Femur (tissue), 1 donor: ENCODE measurements around the gene HS2ST1.
"Not testable (repeated sequence)": the region's sequence is repeated elsewhere in the genome, so short reads cannot be mapped to it uniquely, and the experiment has no call there.

Experiments used
- DNase-seq: peaks from one replicate; pipeline ENCODE4 v3.0.0-alpha.2; 2017

HS2ST1 gene

DNA sequence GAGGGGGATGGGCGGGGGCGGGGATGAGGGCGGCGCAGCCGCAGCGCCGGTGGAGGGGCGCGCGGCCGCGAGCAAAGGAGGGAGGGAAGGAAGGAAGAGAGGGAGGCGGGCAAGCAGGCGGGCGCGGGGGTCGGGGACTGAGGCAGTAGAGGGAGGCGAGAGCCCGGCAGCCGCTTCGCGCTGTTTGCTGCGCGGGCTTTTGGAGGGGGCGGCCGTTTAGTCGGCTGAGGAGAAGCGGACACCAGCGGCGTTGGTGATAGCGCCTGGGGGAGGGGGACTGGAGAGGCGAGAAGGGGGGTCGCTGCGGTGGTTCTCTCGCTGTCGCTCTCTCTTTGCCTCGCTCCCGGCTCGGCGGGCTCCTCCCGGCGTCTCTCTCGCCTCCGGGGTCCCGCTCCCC, at the start of gene HS2ST1:
TSS of gene HS2ST1 (plus strand) at position 35 of the 397 bp plus-strand sequence.
- no peak for DNase-seq

DNA sequence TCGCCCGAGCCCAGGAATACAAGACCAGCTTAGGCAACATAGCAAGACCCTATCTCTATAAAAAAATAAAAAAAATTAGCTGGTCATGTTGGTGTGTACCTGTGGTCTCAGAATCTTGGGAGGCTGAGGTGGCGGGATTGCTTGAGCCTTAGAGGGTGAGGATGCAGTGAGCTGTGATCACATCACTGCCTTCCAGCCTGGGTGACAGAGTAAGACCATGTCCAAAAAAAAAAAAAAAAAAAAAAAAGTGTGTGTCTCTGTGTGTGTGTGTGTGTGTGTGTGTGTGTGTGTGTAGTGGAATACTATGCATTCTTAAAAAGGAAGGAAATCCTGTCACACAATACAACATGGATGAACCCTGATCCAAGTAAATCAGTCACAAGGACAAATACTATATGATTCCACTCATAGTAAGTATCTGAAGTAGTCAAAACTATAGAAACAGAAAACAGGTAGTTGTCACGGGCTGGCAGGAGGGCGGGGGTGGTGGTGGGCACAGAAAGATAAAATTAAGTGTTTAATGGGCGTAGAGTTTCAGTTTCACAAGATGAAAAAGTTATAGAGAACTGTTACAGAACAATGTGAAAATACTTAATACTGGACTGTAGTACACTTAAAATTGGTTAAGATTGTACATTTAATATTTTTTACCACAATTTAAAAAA, 48.3 kb upstream of the HS2ST1 start:
- DNase-seq, result no peak

DNA sequence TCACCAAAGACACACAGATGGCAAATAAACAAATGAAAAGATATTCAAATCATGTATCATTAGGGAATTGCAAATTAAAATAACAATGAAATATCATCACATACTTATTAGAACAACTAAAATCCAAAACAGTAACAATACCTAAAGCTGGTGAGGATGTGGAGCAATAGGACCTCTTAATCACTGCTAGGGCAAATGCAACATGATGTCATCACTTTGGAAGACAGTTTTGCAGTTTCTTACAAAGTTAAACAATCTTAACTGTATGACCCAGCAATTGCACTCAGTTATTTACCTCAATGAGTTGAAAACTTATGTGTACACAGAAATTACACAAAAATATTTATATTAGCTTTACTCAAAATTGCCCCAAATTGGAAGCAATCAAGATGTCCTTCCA, 47.8 kb upstream of the HS2ST1 start:
- DNase-seq, result no peak

DNA sequence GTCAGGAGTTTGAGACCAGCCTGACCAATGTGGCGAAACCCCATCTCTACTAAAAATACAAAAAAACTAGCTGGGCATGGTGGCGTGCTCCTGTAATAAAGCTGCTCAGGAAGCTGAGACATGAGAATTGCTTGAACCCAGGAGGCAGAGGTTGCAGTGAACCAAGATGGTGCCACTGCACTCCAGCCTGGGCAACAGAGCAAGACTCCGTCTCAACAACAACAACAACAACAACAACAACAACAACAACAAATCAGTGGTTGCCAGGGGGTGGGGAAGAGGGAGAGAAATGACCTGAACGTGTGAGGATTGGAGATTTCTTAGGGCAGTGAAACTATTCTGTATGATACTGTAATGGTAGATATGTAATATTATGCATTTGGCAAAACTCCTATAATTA, 47.2 kb upstream of the HS2ST1 start:
- DNase-seq, result not testable (repeated sequence)

DNA sequence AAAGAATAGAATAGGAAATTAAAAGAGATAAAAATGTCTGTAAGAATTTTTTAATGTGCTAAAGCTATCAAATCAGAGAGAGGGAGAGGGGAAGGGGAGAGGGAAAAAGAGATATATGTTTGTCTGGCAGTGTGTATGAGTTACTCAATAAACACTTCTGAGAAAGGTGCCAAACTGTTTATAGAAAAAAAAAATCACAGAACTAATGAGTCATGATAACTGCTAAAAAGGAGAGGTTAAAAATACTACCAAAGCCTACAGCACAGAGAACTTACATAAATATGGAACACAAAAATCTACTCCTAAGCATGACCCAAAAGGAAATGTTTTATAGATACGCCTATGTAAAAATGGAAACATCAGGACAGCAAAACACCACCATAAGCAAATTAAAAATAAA, 46.0 kb upstream of the HS2ST1 start:
- no peak for DNase-seq

DNA sequence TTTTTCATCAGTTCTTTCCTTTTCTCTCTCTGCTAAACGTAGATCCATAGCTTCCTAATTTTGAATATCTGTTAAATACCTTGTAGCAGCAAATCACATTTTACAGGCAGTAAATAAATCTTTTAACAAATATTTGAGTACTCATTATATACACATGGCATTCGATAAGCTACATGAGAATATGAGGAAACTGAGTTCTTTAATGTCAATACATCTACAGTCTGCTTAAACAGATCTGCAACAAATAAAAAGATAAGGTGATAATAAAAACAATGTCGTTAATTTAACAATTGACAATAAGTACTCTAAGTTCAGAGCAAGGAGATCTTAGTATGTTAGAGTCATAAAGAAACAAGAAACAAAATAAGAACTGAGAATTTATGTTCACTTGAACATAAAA, 43.4 kb upstream of the HS2ST1 start:
- DNase-seq, result no peak

DNA sequence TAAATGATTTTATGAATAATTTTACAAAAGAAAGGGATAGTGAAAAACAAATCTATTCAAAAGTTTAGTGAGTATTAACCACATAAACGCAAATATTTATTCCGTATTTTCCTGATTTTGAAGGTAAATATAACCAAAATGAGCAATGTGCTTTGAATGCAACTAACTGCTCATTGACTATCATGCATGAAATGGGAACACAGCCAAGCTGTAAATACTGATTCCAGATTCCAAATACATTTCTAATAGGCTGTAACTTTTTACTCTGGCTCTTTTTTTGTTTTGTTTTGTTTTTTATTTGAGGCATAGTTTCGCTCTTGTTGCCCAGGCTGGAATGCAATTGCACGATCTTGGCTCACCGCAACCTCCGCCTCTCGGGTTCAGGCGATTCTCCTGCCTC, 42.3 kb upstream of the HS2ST1 start:
- no peak for DNase-seq

DNA sequence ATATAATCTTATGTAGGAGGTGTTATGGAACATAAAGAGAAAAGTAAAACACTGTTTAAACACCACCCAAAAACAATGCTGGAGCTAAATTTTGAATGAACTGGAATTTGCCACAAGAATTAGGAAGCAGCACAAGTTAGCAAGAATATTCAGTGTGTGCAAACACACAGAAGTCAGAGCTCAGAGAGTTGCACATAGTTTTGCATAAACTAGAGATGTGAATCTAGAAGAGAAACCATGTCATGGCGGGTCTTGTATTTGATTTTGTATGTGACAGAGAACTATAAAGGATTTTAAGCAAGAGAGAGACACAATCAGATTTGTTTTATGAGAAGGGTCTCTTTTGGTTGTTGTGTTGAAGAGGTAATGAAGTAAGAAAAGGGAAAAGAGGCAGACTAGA, 38.7 kb upstream of the HS2ST1 start:
- no peak for DNase-seq

DNA sequence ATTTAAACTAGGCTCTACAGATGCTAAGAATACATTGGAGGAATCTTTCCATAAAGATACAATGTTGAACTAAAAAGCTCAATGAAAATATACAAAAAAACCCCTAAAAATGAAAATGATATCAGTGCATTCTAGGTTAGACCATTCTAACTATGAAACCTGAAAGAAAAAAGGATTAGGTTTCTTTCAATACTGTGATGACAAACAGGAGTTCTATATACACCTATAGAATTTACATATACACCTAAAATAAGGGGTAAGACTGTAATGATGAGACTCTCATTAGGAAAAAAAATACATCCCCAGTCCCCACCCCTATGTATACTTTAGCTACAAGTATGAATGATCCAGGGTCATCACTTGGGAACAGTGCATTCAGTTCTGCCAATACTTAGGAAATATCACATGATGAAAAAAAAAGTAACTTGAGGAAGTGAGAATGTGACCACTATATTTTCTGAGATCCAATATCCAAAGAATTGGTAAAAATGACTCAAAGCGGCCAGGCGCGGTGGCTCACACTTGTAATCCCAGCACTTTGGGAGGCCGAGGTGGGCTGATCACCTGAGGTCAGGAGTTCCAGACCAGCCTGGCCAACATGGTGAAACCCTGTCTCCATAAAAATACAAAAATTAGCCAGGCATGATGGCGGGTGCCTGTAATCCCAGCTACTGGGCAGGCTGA, 26.8 kb upstream of the HS2ST1 start:
- no peak for DNase-seq

DNA sequence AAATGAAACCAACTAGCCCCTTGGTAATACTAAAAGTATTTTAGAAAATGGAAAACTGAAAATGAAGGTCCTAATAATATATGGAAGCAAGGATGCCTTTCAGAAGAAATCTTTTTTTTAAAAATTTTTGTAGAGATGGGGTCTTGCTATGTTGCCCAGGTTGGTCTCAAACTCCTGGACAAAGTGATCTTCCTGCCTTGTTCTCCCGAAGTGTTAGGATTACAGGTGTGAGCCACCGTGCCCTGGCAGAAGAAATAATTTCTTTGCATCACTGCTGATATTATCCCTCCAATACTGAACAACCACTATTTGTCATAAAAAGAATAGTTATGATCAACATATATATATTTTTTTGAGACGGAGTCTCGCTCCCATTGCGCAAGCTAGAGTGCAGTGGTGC, 26.1 kb upstream of the HS2ST1 start:
- no peak for DNase-seq

DNA sequence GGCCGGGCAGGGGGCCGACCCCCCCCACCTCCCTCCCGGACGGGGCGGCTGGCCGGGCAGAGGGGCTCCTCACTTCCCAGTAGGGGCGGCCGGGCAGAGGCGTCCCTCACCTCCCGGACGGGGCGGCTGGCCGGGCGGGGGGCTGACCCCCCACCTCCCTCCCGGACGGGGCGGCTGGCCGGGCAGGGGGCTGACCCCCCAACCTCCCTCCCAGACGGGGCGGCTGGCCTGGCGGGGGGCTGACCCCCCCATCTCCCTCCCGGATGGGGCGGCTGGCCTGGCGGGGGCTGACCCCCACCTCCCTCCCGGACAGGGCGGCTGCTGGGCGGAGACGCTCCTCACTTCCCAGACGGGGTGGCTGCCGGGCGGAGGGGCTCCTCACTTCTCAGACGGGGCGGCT, 15.0 kb upstream of the HS2ST1 start:
- DNase-seq, result not testable (repeated sequence)

DNA sequence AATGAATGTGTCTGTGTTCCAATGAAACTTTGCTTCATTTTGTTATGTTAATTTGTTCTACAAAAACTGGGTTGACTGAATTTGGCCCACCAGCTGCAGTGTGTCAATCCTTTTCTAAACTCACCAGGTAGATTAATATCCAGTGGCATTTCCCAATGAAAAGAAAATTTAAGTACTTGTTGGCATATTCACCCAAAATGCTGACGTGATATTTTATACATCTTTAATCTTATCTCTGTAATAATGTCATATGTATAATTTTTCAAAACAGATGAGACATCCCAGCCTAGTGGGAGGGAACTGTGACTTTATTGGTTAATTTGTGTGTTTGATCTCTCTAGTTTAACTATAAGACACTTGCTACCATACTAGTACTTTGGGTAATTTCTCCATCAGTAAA, 8.6 kb upstream of the HS2ST1 start:
- DNase-seq, result no peak

DNA sequence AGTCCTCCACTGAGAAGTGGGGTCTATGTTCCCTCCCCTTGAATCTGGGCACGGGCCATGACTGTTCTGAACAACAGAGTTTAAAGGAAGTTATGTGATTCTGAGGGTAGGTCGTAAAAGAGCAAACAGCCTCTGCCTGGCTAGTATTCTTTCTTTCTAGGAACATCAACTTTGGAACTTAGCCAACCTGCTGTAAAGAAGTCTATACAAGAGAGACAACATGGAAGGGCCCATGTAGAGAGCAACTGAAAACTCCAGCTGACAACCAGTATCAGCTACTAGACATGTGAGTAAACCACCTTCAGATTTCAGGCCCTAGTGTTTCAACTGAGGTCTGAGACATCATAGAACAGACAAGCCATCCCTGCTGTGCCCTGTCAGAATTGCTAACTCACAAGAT, 8.0 kb upstream of the HS2ST1 start:
- DNase-seq, result no peak

DNA sequence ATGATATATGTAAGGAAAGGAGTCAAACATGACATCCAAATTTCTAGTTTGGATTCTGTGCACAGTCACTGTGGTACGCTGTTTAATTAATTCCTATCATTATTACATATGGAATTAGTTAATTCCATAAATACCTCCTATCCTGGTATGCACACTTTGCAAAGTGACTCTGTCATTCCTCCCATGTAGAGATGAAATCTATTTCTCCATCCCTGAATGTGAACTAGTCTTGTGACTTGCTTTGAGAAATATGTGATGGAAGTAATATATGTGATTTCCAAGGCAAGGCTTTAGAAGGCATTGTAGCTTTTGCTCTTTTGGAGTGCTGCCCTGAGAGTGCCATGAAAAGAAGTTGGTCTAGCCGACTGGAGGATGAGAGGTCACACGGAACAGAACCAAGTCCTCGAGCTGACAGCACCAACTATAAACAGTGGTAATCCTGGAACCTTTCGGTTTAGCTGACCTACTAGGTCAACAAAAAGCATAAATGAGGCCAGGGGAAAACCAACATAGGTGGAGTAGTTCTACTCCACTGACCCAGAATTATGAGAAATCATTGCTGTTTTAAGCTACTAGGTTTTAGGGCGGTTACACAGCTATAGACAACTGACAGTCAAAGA, 2.0 kb upstream of the HS2ST1 start:
- DNase-seq, result no peak

DNA sequence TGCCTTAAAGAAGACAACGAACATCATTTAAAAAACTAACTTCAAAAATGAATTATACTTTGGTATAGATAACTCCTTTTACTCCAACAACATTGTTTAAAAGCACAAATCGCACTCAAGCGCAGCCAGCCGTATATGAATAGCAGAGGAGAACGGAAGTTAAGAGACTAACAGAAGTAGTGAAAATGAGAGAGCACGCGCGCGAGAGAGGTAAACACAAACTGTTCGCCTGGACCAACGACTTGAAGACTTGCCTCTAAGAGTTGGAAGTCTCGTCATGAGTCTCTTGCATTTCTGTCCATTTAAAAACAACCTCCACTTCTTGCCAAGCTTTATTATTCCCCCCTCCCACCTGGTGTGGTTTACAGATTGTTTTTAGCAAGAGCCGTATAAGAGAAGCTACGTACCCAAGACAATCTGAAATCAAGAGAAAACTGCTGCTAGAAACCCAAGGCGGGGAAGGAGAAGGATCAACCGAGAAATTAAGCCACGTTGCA, 988 bp upstream of the HS2ST1 start:
- peak; percentile 39 for DNase-seq

DNA sequence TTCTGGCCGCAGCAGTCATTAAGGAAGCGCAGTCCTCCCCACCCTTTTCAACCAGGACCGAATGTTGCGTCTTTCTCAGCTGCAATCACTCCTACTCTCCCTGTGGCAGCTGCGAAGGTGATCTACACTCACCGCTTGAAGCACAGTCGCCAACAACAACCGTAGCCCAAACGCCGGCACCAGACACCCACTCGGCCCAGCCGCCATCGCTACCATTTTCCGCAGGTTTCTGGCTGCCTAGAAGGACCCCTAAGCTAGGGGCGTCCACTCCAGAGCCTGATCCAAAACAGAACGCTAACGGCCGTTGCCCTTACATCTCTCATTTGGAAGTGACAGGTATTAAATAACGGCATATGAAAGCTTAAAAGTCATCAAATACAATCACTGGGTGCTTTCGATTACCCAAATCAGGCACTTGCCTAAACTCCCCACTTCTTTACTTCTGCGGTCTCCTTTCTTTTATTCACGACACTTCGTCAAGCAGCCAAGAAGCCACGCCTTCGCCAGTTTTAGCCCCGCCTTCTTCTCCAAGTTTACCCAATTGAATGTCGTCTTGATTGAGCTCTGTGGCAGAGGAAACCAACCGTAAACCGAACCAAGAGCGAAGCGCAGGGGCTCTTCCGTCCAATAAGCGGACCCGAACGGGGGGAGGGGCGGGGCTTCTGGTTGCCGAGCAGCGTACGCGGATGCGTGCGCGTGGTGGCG, 387 bp upstream of the HS2ST1 start, which contains the start of gene SELENOF:
TSS of gene SELENOF (minus strand) at position 231 of the 705 bp plus-strand sequence. CDS start at position 216, 15 bp downstream.
- peak; percentile 100 for DNase-seq

DNA sequence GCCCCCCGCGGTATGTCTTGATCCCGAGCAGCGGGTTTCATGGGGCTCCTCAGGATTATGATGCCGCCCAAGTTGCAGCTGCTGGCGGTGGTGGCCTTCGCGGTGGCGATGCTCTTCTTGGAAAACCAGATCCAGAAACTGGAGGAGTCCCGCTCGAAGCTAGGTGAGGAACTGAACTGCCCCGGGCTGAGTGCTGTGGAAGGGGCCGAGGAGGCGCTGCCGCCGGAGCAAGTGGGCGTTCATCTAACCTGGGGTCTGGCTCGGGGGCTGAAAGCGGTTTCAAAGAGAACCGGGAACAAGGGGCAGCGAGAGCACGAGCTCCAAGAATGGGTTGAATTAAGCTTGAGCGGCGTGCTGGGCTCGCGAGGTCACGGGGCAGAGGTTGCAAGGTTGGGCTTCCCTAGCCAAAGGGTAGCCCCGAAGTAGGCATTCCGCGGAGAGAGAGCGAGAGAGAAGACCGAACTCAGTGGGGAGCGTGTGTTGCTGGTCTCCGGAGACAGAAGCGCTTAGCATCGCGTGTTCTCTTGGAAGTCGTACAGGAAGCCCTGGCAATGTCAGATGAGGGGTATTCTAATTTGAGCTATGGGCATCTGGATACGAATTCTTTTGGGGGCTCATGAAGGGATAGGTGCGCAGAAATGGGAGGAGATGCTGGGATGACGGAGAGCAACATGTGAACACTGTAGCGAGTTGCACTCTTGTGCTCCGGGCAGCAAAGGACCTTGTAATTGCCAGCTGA, 732 bp downstream of the HS2ST1 start:
- DNase-seq, result peak; percentile 74

DNA sequence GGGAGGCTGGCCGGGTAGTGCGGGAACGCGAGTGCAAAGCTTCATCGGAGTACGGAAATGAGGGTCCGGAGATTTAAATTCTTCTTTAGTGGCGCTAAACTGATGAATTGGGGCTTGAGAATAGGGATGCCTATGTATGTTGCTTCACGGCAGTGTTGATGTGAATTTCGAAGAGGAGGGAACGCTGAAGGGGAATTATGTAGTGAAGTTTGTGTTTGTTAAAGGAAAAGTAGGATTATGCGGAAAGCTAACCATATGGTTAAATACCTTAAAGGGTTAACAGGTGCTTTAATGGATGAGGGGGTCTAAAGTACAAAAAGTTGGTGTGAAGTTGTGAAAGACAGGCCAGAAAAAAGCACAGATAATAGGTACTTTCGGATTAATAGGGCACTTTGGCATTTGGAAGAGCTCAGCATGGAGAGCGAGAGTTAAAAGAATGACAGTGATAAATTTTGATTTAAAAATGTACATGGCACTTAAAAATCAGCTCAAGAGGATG, 1.4 kb downstream of the HS2ST1 start:
- no peak for DNase-seq

DNA sequence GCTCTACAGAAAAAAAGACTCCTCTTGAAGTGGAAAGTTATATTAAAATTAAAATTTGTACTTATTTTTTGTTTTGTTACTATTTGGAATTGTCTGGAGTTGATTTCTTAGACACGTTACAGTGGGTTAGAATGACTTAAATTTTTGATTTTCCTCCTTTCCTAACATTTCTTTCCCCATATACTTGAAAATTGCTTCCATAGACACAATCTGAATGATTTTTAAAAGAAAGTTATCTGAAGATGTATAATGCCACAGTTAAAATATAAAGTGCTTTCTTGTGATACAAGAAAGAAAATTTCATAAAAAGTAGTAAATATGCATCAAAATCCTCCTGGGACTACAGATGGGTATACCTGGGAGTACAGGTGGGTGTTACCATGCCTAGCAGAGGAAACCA, 2.3 kb downstream of the HS2ST1 start:
- no peak for DNase-seq

DNA sequence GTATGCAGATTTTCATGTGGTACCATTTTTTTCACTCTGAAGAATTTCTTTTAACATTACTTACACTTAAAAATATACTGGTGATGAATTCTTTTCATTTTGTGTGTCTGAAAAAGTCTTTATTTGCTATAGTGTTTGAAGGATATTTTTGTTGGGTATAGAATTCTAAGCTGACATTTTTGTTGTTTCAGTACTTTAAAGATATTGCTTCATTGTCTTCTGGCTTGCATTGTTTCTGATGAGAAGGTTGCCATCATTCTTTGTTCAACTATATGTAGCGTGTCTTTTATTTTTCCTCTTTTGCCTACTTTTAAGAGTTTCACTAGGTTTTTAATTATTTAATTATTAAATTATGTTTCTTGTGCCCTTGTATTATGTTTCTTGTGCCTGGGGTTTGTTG, 8.0 kb downstream of the HS2ST1 start:
- DNase-seq, result no peak

DNA sequence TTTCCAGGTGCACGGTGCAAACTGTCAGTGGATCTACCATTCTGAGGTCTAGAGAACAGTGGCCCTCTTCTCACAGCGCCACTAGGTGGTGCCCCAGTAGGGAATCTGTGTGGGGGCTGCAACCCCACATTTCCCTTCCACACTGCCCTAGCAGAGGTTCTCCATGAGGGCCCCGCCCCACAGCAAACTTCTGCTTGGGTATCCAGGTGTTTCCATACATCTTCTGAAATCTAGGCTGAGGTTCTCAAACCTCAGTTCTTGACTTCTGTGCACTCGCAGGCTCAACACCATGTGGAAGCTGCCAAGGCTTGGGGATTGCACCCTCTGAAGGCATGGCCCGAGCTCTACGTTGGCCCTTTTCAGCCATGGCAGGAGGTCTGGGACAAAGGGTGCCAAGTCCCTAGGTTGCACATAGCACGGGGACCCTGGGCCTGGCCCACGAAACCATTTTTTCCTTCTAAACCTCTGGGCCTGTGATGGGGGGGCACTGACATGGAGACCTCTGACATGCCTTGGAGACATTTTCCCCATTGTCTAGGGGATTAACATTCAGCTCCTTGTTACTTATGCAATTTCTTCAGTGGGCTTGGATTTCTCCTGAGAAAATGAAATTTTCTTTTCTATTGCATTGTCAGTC, 10.0 kb downstream of the HS2ST1 start:
- DNase-seq, result no peak

DNA sequence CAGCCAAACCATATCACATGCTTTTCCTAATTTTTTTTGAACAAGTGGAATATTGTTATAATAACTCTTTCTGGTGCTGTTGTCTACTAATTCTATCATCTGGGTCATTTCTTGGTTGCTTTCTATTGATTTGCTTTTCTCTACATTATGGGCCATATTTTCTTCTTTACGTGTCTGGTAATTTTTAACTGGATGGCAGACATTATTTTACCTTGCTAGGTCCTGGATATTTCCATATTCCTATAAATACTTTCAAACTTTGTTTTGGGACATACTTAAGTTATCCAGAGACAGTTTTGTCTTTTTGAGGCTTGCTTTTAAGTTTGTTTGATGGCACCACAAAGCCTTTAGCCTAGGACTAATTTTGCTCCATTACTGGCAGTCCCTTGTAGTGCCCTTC, 11.3 kb downstream of the HS2ST1 start:
- DNase-seq, result no peak
